ENCODE measurements around the gene KIF22. TPM values are rescaled to one million over a fixed set of nuclear protein-coding genes. Genes with fewer than 3 reads are reported as not detected.
"Not testable (repeated sequence)": the region's sequence is repeated elsewhere in the genome, so short reads cannot be mapped to it uniquely, and the experiment has no call there.

Gene KIF22
- total RNA-seq, 1 experiment from 2014 or later = 155 TPM

DNA sequence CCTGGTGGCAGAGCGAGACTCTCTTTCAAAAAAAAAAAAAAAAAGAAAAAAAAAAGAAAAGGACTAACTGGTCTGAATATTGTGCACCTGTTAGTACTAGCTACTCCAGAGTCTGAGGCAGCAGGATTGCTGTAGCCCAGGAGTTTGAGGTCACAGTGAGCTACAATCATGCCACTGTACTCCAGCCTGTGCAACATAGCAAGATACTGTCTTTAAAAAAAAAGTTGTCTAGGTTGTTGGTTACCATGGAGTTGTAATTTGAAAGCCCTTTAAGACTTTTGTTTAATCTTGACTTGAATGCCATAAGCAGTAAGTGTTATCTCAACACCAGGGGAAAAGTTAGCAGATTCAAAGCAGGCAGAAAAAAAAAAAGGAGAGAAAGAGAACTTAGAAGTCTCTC, 33.9 kb upstream of the KIF22 start (continued):
- TF ChIP-seq, protein P1, sequence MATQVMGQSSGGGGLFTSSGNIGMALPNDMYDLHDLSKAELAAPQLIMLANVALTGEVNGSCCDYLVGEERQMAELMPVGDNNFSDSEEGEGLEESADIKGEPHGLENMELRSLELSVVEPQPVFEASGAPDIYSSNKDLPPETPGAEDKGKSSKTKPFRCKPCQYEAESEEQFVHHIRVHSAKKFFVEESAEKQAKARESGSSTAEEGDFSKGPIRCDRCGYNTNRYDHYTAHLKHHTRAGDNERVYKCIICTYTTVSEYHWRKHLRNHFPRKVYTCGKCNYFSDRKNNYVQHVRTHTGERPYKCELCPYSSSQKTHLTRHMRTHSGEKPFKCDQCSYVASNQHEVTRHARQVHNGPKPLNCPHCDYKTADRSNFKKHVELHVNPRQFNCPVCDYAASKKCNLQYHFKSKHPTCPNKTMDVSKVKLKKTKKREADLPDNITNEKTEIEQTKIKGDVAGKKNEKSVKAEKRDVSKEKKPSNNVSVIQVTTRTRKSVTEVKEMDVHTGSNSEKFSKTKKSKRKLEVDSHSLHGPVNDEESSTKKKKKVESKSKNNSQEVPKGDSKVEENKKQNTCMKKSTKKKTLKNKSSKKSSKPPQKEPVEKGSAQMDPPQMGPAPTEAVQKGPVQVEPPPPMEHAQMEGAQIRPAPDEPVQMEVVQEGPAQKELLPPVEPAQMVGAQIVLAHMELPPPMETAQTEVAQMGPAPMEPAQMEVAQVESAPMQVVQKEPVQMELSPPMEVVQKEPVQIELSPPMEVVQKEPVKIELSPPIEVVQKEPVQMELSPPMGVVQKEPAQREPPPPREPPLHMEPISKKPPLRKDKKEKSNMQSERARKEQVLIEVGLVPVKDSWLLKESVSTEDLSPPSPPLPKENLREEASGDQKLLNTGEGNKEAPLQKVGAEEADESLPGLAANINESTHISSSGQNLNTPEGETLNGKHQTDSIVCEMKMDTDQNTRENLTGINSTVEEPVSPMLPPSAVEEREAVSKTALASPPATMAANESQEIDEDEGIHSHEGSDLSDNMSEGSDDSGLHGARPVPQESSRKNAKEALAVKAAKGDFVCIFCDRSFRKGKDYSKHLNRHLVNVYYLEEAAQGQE (IDR thresholded peaks at IDR 0.05; ENCODE audit: low read depth) = no peak
- TF ChIP-seq SIN3A (IDR thresholded peaks at IDR 0.05; ENCODE audit: low read depth) (no peak), SP1 (IDR thresholded peaks at IDR 0.05; ENCODE audit: low read depth) (no peak), EZH2 (IDR thresholded peaks at IDR 0.05) (no peak), RAD21 (IDR thresholded peaks at IDR 0.05; ENCODE audit: low read depth) (no peak), EZH2phosphoT487 (IDR thresholded peaks at IDR 0.05; ENCODE audit: borderline replicate concordance) (no peak), ZNF274 (IDR thresholded peaks at IDR 0.05; ENCODE audit: low read depth, low read length) (no peak), YY1 (IDR thresholded peaks at IDR 0.05; ENCODE audit: extremely low read depth, insufficient replicate concordance, low read depth, low read length) (no peak), ELF1 (IDR thresholded peaks at IDR 0.05; ENCODE audit: borderline replicate concordance, low read depth) (no peak), CEBPB (IDR thresholded peaks at IDR 0.05; ENCODE audit: low read depth) (no peak), SRF (IDR thresholded peaks at IDR 0.05; ENCODE audit: low read depth) (no peak), CBX3 (IDR thresholded peaks at IDR 0.05; ENCODE audit: low read depth) (no peak), POLR2A (IDR thresholded peaks at IDR 0.05; ENCODE audit: borderline replicate concordance, extremely low read depth, insufficient read depth, insufficient read length) (no peak), POLR2AphosphoS5 (IDR thresholded peaks at IDR 0.05; ENCODE audit: low read depth, low read length) (no peak)
- TF ChIP-seq, protein P2, sequence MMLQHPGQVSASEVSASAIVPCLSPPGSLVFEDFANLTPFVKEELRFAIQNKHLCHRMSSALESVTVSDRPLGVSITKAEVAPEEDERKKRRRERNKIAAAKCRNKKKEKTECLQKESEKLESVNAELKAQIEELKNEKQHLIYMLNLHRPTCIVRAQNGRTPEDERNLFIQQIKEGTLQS (IDR thresholded peaks at IDR 0.05) = no peak

- RAD21 ChIA-PET (ENCODE audit: low non-redundant PET in 1 of 2, low total read pairs in 2 of 2, uncharacterized antibody in 2 of 2, unreplicated experiment in 2 of 2); H3K4me2 ChIP-seq (ENCODE audit: low read length); DNase-seq (ENCODE audit: low read depth, low spot score); H3K4me3 ChIP-seq (replicated peaks in 1 of 2; ENCODE audit: low read depth in 1 of 2, low read length in 2 of 2); H3K9me3 ChIP-seq (ENCODE audit: control insufficient read depth in 1 of 2, insufficient read depth in 1 of 2, low read depth in 1 of 2, low read length in 2 of 2); H3K27me3 ChIP-seq (ENCODE audit: insufficient read depth, low read length); H3K9ac ChIP-seq (ENCODE audit: low read length); H3K27ac ChIP-seq (ENCODE audit: low read depth, low read length); H3K36me3 ChIP-seq (ENCODE audit: control insufficient read depth in 1 of 2, insufficient read depth in 2 of 2, low read length in 2 of 2); BruUV-seq (replicated peaks); intact Hi-C loops (cut with micrococcal nuclease); ATAC-seq; POLR2A ChIA-PET; H3K4me1 ChIP-seq (ENCODE audit: control insufficient read depth in 1 of 2, insufficient read depth in 2 of 2, low read length in 2 of 2); H3K79me2 ChIP-seq (ENCODE audit: insufficient read depth, low read length); H2AFZ ChIP-seq (ENCODE audit: low read depth, low read length, poor library complexity, severe bottlenecking); H4K20me1 ChIP-seq (ENCODE audit: insufficient read depth); H3K9me2 ChIP-seq (ENCODE audit: insufficient read depth): not testable (repeated sequence)
- CTCF ChIA-PET = interaction anchor here (1.0 to 1.3 kb wide), 2 partner anchors 28 to 91 kb away, joined by 3 read pairs; no protein-coding TSS in a partner anchor
Observed at GRCh38 chr16:29757086-29757485, 33.5 kb upstream of the KIF22 start.
